ENCODE measurements around the gene PTPRM. TPM values are rescaled to one million over a fixed set of nuclear protein-coding genes. Genes with fewer than 3 reads are reported as not detected.

PTPRM gene
- total RNA-seq, 1 donor from 2014 or later, result 11.5 TPM

DNA sequence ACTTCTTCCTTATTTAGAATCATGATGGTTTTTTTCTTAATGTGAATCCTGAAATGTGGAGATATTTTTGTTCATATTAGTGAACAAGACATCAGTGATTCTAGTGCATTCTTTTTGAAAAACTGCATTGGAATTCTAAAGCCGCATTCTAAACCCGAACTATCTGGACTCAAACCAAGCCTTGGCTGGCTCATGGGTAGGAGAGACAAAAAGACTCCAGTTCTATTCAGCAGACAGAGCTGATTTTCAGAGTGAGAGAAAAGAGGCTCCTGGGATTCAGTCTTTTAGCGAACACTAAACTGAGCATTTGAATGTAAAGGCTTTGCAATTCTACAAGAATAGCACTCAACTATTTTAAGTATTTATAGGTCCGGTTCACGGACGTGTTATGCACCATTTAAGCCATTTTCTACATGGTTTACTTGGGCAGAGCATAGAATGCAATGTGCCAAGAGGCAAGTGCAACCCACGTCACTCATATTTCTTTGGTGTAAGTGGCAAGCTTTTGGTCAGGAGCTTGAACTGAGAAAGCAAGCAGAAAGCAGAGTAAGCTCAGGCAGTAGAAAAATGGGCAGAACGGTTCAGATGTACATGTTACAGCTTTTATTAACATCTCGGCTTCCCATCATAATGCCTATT is 814.8 kb downstream of the PTPRM start:
- intact Hi-C loops (cut with micrococcal nuclease), result no loop called here
- Mint-ChIP-seq H3K27me3 (no peaks in the 10 kb centered on the region), H3K4me1 (no peaks in the 10 kb centered on the region), H3K9me3 (no peaks in the 10 kb centered on the region), H3K4me3 (no peak overlapping the region), H3K36me3 (ENCODE audit: low read depth) (no peaks in the 10 kb centered on the region), H3K27ac (no peak overlapping the region)
- no peak for DNase-seq

DNA sequence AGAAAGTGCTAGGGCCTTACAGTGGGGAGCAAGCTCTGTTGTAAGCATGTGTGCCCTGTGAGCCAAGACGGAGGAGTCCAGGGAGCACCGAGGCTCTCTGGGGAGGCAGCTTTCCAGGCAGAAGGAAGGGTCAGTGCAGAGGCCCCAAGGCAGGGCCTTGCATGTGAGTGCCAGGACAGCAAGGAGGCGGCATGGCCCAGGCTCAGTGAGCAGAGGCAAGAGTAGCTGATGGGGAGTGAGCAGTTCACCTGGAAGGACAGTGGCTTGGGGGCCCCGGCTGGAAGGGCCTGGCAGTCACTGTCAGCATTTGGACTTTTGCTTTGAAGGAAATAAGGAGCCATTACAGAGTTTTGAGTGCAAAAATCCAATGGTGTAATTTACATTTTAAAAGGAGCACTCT is 818.3 kb downstream of the PTPRM start:
- Mint-ChIP-seq H3K4me1 (no peaks in the 10 kb centered on the region), H3K4me3 (no peak overlapping the region), H3K27ac (no peak overlapping the region), H3K36me3 (ENCODE audit: low read depth) (no peaks in the 10 kb centered on the region), H3K9me3 (no peaks in the 10 kb centered on the region), H3K27me3 (no peaks in the 10 kb centered on the region)
- no peak for DNase-seq
- intact Hi-C loops (cut with micrococcal nuclease), result no loop called here

DNA sequence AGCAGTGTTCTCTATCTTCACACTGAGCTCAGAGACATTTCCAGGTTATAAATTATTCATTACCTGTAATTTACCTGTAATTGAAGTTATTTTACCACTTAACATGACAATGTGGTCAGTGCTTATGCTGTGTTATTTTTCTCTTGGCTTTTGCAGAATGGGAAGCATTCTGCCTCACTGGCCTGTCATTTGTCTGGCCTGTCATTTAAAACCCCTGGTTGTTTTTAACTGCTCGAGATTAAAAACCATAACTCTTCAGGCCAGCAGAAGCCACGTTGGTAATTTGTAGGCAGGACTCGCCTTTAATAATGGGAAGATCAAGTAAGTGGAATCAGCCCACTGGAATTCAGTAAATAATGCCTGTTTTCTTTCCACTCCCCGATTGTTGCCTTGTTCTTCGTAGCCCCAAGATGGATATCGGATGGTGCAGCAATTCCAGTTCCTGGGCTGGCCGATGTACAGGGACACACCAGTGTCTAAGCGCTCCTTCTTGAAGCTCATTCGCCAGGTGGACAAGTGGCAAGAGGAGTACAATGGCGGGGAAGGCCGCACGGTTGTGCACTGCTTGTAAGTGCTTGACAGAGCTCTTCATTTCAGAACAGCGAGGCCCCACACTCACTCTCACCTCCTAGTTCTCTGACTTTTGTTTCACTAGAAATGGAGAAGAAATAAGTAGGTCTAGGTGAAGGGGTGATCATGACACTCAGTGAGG is 819.7 kb downstream of the PTPRM start:
- no peaks in the 10 kb centered on the region for H3K36me3 Mint-ChIP-seq (ENCODE audit: low read depth)
- no peak overlapping the region for H3K27ac Mint-ChIP-seq
- H3K9me3 Mint-ChIP-seq, result no peaks in the 10 kb centered on the region
- H3K4me1 Mint-ChIP-seq, result no peaks in the 10 kb centered on the region
- no peak for DNase-seq
- intact Hi-C loops (cut with micrococcal nuclease), result no loop called here
- no peaks in the 10 kb centered on the region for H3K27me3 Mint-ChIP-seq
- no peak overlapping the region for H3K4me3 Mint-ChIP-seq

DNA sequence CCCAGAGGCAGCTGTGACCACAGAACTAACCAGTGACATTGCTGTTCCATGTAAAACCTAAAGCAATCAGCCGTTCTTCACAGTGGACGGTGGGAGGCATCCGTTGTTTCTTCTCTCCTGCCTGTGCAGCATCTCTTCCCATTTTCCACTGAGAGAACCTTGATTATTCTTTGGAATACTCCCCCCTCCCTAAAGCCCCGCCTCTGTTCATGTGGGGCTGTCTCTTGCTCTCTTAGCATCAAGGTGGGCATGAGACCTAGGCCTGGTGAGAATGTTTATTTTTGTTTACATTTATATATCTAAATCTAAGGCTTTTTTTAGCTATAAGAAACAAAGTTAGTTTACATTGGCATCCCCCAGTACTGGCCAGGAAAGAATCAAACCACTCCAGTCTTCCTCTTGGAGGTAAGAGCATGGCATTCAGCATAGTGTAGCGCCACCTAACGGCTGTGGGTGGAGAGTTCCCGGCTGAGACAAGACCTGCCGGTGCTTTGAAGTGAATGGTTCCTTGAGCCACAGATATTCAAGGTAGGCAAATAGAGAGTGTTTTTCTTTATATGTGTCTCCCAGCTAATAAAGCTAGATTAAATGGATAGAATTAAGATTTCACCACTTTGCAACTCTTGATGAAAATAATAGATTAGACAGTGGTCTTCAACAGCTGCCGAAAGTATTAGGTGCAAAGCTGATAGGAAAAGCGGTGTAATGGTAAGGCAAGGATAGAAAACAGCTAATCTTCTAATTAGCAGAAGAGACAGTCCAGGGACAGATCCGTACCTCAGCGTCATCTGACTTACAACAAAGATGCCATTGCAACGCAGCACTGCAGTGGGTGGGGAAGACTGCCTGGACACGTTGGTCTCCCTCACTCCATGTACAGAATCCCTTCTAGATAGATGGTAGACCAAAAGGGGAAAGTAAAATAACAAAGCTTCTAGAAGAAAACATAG is 822.5 kb downstream of the PTPRM start:
- no peaks in the 10 kb centered on the region for H3K4me1 Mint-ChIP-seq
- intact Hi-C loops (cut with micrococcal nuclease), result no loop called here
- H3K4me3 Mint-ChIP-seq, result no peak overlapping the region
- DNase-seq, result peak; percentile 71
- H3K36me3 Mint-ChIP-seq (ENCODE audit: low read depth), result no peaks in the 10 kb centered on the region
- H3K9me3 Mint-ChIP-seq, result no peaks in the 10 kb centered on the region
- no peak overlapping the region for H3K27ac Mint-ChIP-seq
- H3K27me3 Mint-ChIP-seq, result no peaks in the 10 kb centered on the region

DNA sequence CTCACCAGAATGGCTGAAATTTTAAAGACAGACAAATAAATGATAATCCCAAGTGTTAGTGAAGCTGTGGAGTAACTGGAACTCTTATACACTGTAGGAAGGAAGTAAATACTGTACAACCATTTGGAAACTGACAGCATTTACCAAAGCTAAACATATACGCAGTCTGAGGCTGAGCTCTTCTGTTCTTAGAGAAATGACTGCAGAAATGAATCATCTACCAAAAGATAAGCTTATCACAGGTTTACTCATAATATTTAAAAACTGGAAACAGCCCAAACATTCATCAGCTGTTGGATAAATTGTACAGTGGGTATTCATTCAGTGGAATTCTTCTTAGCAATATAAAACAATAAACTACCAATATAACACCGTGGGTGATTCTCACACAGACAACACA is 824.0 kb downstream of the PTPRM start:
- Mint-ChIP-seq H3K27ac (no peak overlapping the region), H3K4me1 (no peaks in the 10 kb centered on the region), H3K9me3 (no peaks in the 10 kb centered on the region), H3K4me3 (no peak overlapping the region), H3K27me3 (no peaks in the 10 kb centered on the region), H3K36me3 (ENCODE audit: low read depth) (no peaks in the 10 kb centered on the region)
- no peak for DNase-seq
- intact Hi-C loops (cut with micrococcal nuclease), result no loop called here

DNA sequence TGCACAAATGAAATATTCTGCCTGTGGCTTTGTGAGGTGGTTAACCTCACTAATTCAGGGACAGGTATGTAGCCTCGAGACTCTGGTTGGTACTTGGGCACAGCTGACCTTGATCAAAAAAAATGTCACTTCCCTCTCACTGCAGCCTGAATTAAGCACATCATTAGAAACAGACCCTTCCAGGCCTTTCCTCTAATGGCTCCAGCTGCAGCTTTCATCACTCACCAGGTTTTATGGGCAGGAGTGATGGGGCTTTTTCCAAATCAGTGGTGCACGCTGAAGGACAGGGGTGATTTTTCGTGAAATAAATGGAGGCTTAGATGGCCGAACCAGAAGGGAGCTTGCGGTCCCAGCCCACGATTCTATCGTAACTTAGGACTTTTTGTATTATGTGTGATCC is 829.1 kb downstream of the PTPRM start:
- H3K4me3 Mint-ChIP-seq, result no peak overlapping the region
- H3K4me1 Mint-ChIP-seq, result no peaks in the 10 kb centered on the region
- no peaks in the 10 kb centered on the region for H3K27me3 Mint-ChIP-seq
- intact Hi-C loops (cut with micrococcal nuclease), result no loop called here
- no peaks in the 10 kb centered on the region for H3K36me3 Mint-ChIP-seq (ENCODE audit: low read depth)
- no peak overlapping the region for H3K27ac Mint-ChIP-seq
- DNase-seq, result no peak
- H3K9me3 Mint-ChIP-seq, result no peaks in the 10 kb centered on the region

DNA sequence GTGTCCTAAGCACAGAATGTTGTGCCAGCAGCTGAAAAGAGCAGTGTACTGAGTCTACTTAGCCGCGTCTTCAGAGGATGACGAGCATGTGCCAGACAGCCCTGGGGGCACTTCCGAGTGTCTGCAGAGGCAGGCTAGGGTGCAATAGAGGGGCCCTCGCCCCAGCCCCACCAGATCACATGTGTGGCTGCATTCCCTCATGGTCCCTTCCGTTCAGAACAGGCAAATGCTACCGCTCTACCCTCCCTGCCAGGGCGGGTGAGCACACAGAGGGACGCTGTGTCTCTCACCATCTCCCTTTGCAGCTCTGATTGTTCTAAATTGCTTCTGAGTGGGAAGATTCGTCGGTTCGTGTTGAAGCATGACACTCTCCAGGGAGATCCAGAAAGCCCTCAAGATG is 829.9 kb downstream of the PTPRM start:
- no peak overlapping the region for H3K27ac Mint-ChIP-seq
- H3K4me1 Mint-ChIP-seq, result no peaks in the 10 kb centered on the region
- H3K27me3 Mint-ChIP-seq, result no peaks in the 10 kb centered on the region
- no peaks in the 10 kb centered on the region for H3K36me3 Mint-ChIP-seq (ENCODE audit: low read depth)
- no peak overlapping the region for H3K4me3 Mint-ChIP-seq
- DNase-seq, result no peak
- intact Hi-C loops (cut with micrococcal nuclease), result no loop called here
- no peaks in the 10 kb centered on the region for H3K9me3 Mint-ChIP-seq

DNA sequence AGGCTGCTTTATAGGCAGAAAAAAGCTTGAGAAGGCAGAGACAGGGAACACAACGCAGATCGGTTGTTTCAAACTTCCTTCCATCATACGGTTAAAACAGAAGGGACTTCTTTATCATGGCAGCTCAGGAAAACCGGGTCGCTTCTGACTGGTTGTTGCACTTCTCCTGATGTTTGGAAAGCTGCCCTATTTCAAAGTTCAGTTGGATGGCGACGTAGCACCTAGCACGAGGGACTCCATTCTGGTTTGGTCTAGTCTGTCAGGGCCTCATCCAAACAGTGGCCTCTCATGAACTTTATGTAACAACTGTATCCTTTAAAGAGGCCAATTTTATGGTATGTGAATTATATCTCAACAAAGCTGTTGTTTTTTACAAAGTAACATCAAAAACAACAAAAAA is 832.0 kb downstream of the PTPRM start:
- H3K9me3 Mint-ChIP-seq, result no peaks in the 10 kb centered on the region
- no peak overlapping the region for H3K4me3 Mint-ChIP-seq
- no peaks in the 10 kb centered on the region for H3K4me1 Mint-ChIP-seq
- intact Hi-C loops (cut with micrococcal nuclease), result no loop called here
- no peaks in the 10 kb centered on the region for H3K27me3 Mint-ChIP-seq
- H3K36me3 Mint-ChIP-seq (ENCODE audit: low read depth), result no peaks in the 10 kb centered on the region
- no peak for DNase-seq
- H3K27ac Mint-ChIP-seq, result no peak overlapping the region

DNA sequence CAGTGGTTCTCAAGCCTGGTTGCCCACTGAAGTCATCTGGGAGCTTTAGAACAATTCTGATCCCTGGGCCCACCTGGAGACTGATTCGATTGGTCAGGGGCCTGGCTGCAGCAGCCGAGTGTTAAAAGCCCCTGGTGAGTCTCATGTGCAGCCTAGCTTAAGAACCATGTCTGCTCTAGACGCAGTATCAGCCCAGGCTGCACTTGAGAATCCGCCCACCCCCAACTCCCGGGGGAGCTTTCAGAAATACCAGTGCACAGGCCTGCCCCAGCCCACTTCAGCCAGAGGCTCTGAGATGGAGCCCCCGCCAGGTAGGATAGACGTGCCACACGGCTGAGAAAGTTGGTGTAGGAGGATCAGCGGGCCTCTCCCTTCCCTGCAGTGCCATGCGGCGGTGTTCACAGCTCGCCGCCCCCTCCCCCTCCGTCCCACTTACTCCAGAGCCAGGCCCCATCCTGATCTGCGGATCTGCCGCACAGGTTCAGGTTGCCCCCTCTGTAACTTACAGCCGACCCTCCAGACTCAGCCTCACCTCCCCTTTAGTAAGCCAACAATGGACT is 833.2 kb downstream of the PTPRM start:
- no peaks in the 10 kb centered on the region for H3K9me3 Mint-ChIP-seq

DNA sequence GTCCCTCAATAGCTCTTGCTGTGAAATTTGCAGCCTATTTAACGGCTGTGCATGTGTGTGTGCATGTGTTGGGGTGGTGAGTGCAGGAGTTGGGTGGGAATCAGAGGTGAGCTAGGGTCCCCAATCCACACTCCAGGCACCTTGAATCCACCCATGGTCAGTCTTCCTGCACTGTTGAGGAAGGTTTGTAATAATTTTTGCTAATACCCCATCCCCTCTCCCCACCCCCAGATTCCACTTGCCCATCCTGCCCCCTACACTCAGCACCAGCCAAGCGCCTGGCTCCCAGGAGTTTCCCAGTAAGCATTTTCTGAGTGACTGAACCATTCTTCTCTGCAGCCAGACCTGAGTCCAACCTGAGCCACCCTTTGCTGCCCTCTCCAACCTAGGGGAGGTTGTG is 833.7 kb downstream of the PTPRM start:
- Mint-ChIP-seq H3K9me3 (no peaks in the 10 kb centered on the region), H3K4me1 (no peaks in the 10 kb centered on the region), H3K36me3 (ENCODE audit: low read depth) (no peaks in the 10 kb centered on the region), H3K27me3 (no peaks in the 10 kb centered on the region), H3K4me3 (no peak overlapping the region), H3K27ac (no peak overlapping the region)
- intact Hi-C loops (cut with micrococcal nuclease), result no loop called here
- no peak for DNase-seq

More for the DNA sequence above, 833.2 kb downstream of the PTPRM start:
- Mint-ChIP-seq H3K27me3 (no peaks in the 10 kb centered on the region), H3K4me1 (no peaks in the 10 kb centered on the region), H3K27ac (no peak overlapping the region), H3K36me3 (ENCODE audit: low read depth) (no peaks in the 10 kb centered on the region), H3K4me3 (no peak overlapping the region)
- intact Hi-C loops (cut with micrococcal nuclease), result no loop called here
- DNase-seq, result no peak

DNA sequence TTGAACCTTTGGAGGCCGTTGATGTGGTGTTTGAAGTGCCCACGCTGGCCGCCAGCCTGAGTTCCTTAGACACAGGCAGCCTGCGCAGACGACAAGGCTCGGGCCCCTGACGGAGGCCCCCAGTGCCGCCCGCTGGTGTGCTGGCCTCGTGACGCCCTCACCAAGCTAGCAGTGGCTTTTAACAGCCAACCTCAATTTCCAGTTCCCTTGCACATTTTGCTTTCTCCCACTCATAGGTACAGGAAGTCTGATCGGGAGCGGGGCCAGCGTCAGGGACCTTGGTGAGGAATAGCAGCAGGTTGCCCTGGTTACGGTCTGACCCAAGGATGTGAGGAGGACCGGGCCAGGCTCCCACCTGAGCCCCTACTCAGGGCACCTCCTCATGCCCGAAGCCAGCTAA is 834.5 kb downstream of the PTPRM start:
- H3K4me1 Mint-ChIP-seq, result no peaks in the 10 kb centered on the region
- no peaks in the 10 kb centered on the region for H3K27me3 Mint-ChIP-seq
- DNase-seq, result no peak
- intact Hi-C loops (cut with micrococcal nuclease), result no loop called here
- H3K4me3 Mint-ChIP-seq, result no peak overlapping the region
- no peaks in the 10 kb centered on the region for H3K9me3 Mint-ChIP-seq
- no peak overlapping the region for H3K27ac Mint-ChIP-seq
- H3K36me3 Mint-ChIP-seq (ENCODE audit: low read depth), result no peaks in the 10 kb centered on the region

DNA sequence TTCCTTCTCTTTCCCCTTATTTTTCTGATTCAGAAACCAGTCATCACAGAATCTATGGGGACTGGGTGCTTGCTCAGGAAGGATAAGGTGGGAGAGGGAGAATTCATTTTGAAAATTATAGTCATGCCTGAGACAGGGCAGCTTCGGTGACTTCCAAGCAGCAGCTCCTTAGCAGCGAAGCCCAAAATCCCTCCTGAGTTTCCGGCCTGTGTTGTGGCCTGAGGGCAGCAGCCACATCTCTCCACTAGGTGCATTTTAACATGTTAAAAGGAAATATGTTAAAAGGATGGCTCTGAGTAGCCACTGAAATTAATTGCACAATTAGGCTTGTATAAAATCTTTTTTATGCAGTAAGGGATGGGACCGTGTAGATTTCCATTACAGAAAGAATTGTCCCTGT is 835.1 kb downstream of the PTPRM start:
- intact Hi-C loops (cut with micrococcal nuclease), result no loop called here
- no peaks in the 10 kb centered on the region for H3K27me3 Mint-ChIP-seq
- H3K9me3 Mint-ChIP-seq, result no peaks in the 10 kb centered on the region
- no peaks in the 10 kb centered on the region for H3K36me3 Mint-ChIP-seq (ENCODE audit: low read depth)
- H3K27ac Mint-ChIP-seq, result no peak overlapping the region
- no peak for DNase-seq
- no peak overlapping the region for H3K4me3 Mint-ChIP-seq
- H3K4me1 Mint-ChIP-seq, result no peaks in the 10 kb centered on the region

DNA sequence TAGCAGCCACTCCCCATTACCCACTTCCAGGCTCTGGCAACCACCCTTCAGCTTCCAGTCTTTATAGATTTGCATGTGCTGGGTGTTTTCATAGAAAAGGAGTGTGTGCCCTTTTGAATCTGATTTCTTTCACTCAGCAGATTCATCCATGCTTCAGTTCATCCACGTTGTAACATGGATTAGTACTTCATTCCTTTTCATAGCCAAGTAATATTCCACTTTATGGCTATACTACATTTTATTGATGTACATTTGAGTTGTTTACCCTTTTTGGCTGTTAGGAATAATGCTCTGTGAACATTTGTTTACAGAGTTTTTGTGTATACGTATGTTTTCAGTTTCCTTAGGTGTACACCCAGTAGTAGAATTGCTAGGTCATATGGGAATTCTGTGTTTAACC is 836.6 kb downstream of the PTPRM start:
- no peak for DNase-seq
- Mint-ChIP-seq H3K4me1 (no peaks in the 10 kb centered on the region), H3K9me3 (no peaks in the 10 kb centered on the region), H3K27me3 (no peaks in the 10 kb centered on the region), H3K4me3 (no peak overlapping the region), H3K36me3 (ENCODE audit: low read depth) (no peaks in the 10 kb centered on the region), H3K27ac (no peak overlapping the region)
- intact Hi-C loops (cut with micrococcal nuclease), result no loop called here

Data from activated CD4-positive, alpha-beta T cell treated with anti-CD3 and anti-CD28 coated beads, Interleukin-2, amount 10 ng/mL, durations not matched to agents 24 days and 14 days (primary cell).